Loucy (cell line): ENCODE data around the gene STK39.

Experiments used
- H2AFZ ChIP-seq: fragments of 200-600 bp; sonication (generic); 2 replicates; pipeline ENCODE4 v1.6.0; 2016; ENCODE audit warnings: antibody characterized with exemption, mild to moderate bottlenecking, low read length, moderate library complexity
- H3F3A ChIP-seq: fragments of 200-600 bp; 2 replicates; pipeline ENCODE4 v1.6.0; 2016; ENCODE audit warnings: antibody characterized with exemption, low read depth, mild to moderate bottlenecking
- H3K27me3 ChIP-seq: fragments of 200-600 bp; sonication (generic); 2 replicates; pipeline ENCODE4 v1.6.1; 2014; ENCODE audit warnings: low read length, mild to moderate bottlenecking; ENCODE audit not compliant: insufficient read depth, poor library complexity, severe bottlenecking
- H3K36me3 ChIP-seq: fragments of 200-600 bp; sonication (generic); 2 replicates; pipeline ENCODE4 v1.6.1; 2016; ENCODE audit warnings: low read length; ENCODE audit not compliant: insufficient read depth
- H3K4me1 ChIP-seq: fragments of 200-600 bp; sonication (generic); 2 replicates; pipeline ENCODE4 v1.5.1; 2014; ENCODE audit warnings: low read length, mild to moderate bottlenecking; ENCODE audit not compliant: insufficient read depth, poor library complexity, severe bottlenecking
- H3K4me2 ChIP-seq: fragments of 200-600 bp; sonication (generic); 2 replicates; pipeline ENCODE4 v1.6.0; 2014; ENCODE audit warnings: antibody characterized with exemption, low read length, low read depth, mild to moderate bottlenecking; ENCODE audit not compliant: poor library complexity, severe bottlenecking
- H3K4me3 ChIP-seq: fragments of 200-600 bp; sonication (generic); 2 replicates; pipeline ENCODE4 v1.5.1; 2014; ENCODE audit warnings: low read length, mild to moderate bottlenecking, mixed read lengths; ENCODE audit not compliant: poor library complexity, severe bottlenecking
- H3K79me2 ChIP-seq: fragments of 200-600 bp; sonication (generic); 2 replicates; pipeline ENCODE4 v1.6.1; 2014; ENCODE audit warnings: low read length; ENCODE audit not compliant: insufficient read depth
- H3K9ac ChIP-seq: fragments of 200-600 bp; sonication (generic); 2 replicates; pipeline ENCODE4 v1.6.0; 2014; ENCODE audit warnings: mild to moderate bottlenecking, low read depth, low read length, moderate library complexity; ENCODE audit not compliant: poor library complexity, severe bottlenecking
- H3K9me2 ChIP-seq: fragments of 200-600 bp; sonication (generic); replicated peaks from 2 replicates; pipeline ENCODE4 v1.6.1; 2016; ENCODE audit warnings: low read depth, low read length, mixed read lengths
- H3K9me3 ChIP-seq: fragments of 200-600 bp; sonication (generic); 2 replicates; pipeline ENCODE4 v1.6.1; 2014; ENCODE audit warnings: mild to moderate bottlenecking, antibody characterized with exemption, low read length, low read depth; ENCODE audit not compliant: insufficient read depth
- H4K20me1 ChIP-seq: fragments of 200-600 bp; sonication (generic); 2 replicates; pipeline ENCODE4 v1.6.0; 2014; ENCODE audit warnings: antibody characterized with exemption, low read length, mild to moderate bottlenecking; ENCODE audit not compliant: insufficient read depth, poor library complexity, severe bottlenecking
- CTCF ChIP-seq: fragments of 200-600 bp; sonication (generic); conservative IDR thresholded peaks from 2 replicates; pipeline ENCODE4 v1.5.1; 2014; ENCODE audit warnings: mild to moderate bottlenecking, antibody characterized with exemption, low read length
- EZH2phosphoT487 ChIP-seq: fragments of 200-600 bp; IDR thresholded peaks from 2 replicates; pipeline ENCODE4 v1.6.1; 2018; ENCODE audit warnings: antibody characterized with exemption, mild to moderate bottlenecking, moderate library complexity, borderline replicate concordance

The STK39 gene

GRCh38 chr2:168293766-168294165 lies 46.4 kb upstream of the STK39 start:
- no peaks in the 10 kb centered on the region for H3K27me3 ChIP-seq
- no peaks in the 10 kb centered on the region for H3K36me3 ChIP-seq
- TF ChIP-seq EZH2phosphoT487 (no peak), CTCF (peak; percentile 42)
- H3K9ac ChIP-seq: no peak overlapping the region
- H3K4me1 ChIP-seq: no peaks in the 10 kb centered on the region
- no peak overlapping the region for H3K4me3 ChIP-seq
- H3K9me2 ChIP-seq: no peaks in the 10 kb centered on the region
- no peaks in the 10 kb centered on the region for H3K79me2 ChIP-seq
- no peak overlapping the region for H2AFZ ChIP-seq
- no peaks in the 10 kb centered on the region for H4K20me1 ChIP-seq
- no peak overlapping the region for H3K4me2 ChIP-seq
- H3K9me3 ChIP-seq: no peaks in the 10 kb centered on the region
- no peaks in the 10 kb centered on the region for H3F3A ChIP-seq

GRCh38 chr2:168290391-168290790 lies 43.0 kb upstream of the STK39 start:
- H3K4me3 ChIP-seq: no peak overlapping the region
- H3K4me1 ChIP-seq: no peaks in the 10 kb centered on the region
- H3K9me3 ChIP-seq: no peaks in the 10 kb centered on the region
- no peak overlapping the region for H2AFZ ChIP-seq
- H3K79me2 ChIP-seq: no peaks in the 10 kb centered on the region
- no peak overlapping the region for H3K9ac ChIP-seq
- no peaks in the 10 kb centered on the region for H3K36me3 ChIP-seq
- no peaks in the 10 kb centered on the region for H3F3A ChIP-seq
- H4K20me1 ChIP-seq: no peaks in the 10 kb centered on the region
- H3K27me3 ChIP-seq: no peaks in the 10 kb centered on the region
- TF ChIP-seq EZH2phosphoT487 (no peak), CTCF (no peak)
- no peak overlapping the region for H3K4me2 ChIP-seq
- H3K9me2 ChIP-seq: no peaks in the 10 kb centered on the region

- Histone ChIP-seq H3K4me1 (no peaks in the 10 kb centered on the region), H3K27me3 (no peaks in the 10 kb centered on the region)
- no peak for TF ChIP-seq CTCF
- no peak for TF ChIP-seq EZH2phosphoT487
These were observed 42.5 kb upstream of the STK39 start for GRCh38 chr2:168289880-168290279.

More at GRCh38 chr2:168289880-168290279, 42.5 kb upstream of the STK39 start:
- no peaks in the 10 kb centered on the region for H4K20me1 ChIP-seq
- H3K9me3 ChIP-seq: no peaks in the 10 kb centered on the region
- no peaks in the 10 kb centered on the region for H3F3A ChIP-seq
- H3K4me3 ChIP-seq: no peak overlapping the region
- no peaks in the 10 kb centered on the region for H3K9me2 ChIP-seq
- H3K36me3 ChIP-seq: no peaks in the 10 kb centered on the region
- no peak overlapping the region for H2AFZ ChIP-seq
- no peaks in the 10 kb centered on the region for H3K79me2 ChIP-seq
- no peak overlapping the region for H3K4me2 ChIP-seq
- no peak overlapping the region for H3K9ac ChIP-seq
